HepG2 (cell line): Measurements from ENCODE around the gene STYX. TPM values are rescaled to one million over a fixed set of nuclear protein-coding genes. Genes with fewer than 3 reads are reported as not detected.
A peak's percentile ranks its signal among the peaks of the same experiment; 100 is the strongest.

Experiments
- ATM ChIP-seq: fragments of 450-650 bp; IDR thresholded peaks from 2 replicates; pipeline ENCODE4 v1.7.1; 2017; ENCODE audit warnings: mild to moderate bottlenecking, borderline replicate concordance
- BRD4 ChIP-seq: sonication (generic); formaldehyde crosslinking; IDR thresholded peaks from 2 replicates; pipeline ENCODE4 v1.4.0; 2020; ENCODE audit warnings: missing genetic modification reagents
- CBX5 ChIP-seq: sonication (generic); formaldehyde crosslinking; IDR thresholded peaks from 2 replicates; pipeline ENCODE4 v1.4.0; 2020; ENCODE audit warnings: missing genetic modification reagents, borderline replicate concordance
- DR1 ChIP-seq: sonication (generic); formaldehyde crosslinking; IDR thresholded peaks from 2 replicates; pipeline ENCODE4 v1.8.0; 2021; ENCODE audit warnings: mild to moderate bottlenecking, missing genetic modification reagents, inconsistent platforms
- EEA1 ChIP-seq: sonication (generic); formaldehyde crosslinking; IDR thresholded peaks from 2 replicates; pipeline ENCODE4 v1.5.1; 2020; ENCODE audit warnings: mild to moderate bottlenecking, missing genetic modification reagents, borderline replicate concordance
- ETV6 ChIP-seq: sonication (generic); formaldehyde crosslinking; conservative IDR thresholded peaks from 2 replicates; pipeline ENCODE4 v1.4.0; 2020; ENCODE audit warnings: missing genetic modification reagents
- KDM2A ChIP-seq: sonication (generic); formaldehyde crosslinking; IDR thresholded peaks from 2 replicates; pipeline ENCODE4 v1.4.0; 2020; ENCODE audit warnings: low read depth, missing genetic modification reagents, borderline replicate concordance
- KDM4B ChIP-seq: sonication (generic); formaldehyde crosslinking; IDR thresholded peaks from 2 replicates; pipeline ENCODE4 v1.4.0; 2020; ENCODE audit warnings: missing genetic modification reagents
- KLF11 ChIP-seq: IDR thresholded peaks from 2 replicates; pipeline ENCODE4 v1.6.1; 2016; ENCODE audit warnings: missing compliant biosample characterization
- LRRFIP1 ChIP-seq: sonication (generic); formaldehyde crosslinking; conservative IDR thresholded peaks from 2 replicates; pipeline ENCODE4 v1.4.0; 2020; ENCODE audit warnings: missing genetic modification reagents
- MEF2D ChIP-seq: sonication (generic); formaldehyde crosslinking; IDR thresholded peaks from 2 replicates; pipeline ENCODE4 v1.5.1; 2020; ENCODE audit warnings: mild to moderate bottlenecking, missing genetic modification reagents
- MIER2 ChIP-seq: IDR thresholded peaks from 2 replicates; pipeline ENCODE4 v1.6.1; 2016; ENCODE audit warnings: missing biosample characterization, missing genetic modification reagents
- NFATC3 ChIP-seq: sonication (generic); formaldehyde crosslinking; IDR thresholded peaks from 2 replicates; pipeline ENCODE4 v1.5.1; 2020; ENCODE audit warnings: mild to moderate bottlenecking, missing genetic modification reagents
- NONO ChIP-seq, 2 experiments: fragments of 450-650 bp in 1 of 2; sonication (generic) in 1 of 2; formaldehyde crosslinking in 1 of 2; IDR thresholded peaks in 1 of 2; conservative IDR thresholded peaks in 1 of 2; 2 replicates each; pipeline versions ENCODE4 v1.6.1 to v1.8.0; 2017 to 2022; ENCODE audit warnings: mild to moderate bottlenecking in 1 of 2, missing genetic modification reagents in 1 of 2, moderate library complexity in 1 of 2
- PHF8 ChIP-seq: sonication (generic); formaldehyde crosslinking; IDR thresholded peaks from 2 replicates; pipeline ENCODE4 v1.5.0; 2020; ENCODE audit warnings: missing genetic modification reagents
- PRPF4 ChIP-seq: fragments of 200-400 bp; formaldehyde crosslinking; IDR thresholded peaks from 2 replicates; pipeline ENCODE4 v1.6.1; 2016; ENCODE audit warnings: low read length, low read depth; ENCODE audit not compliant: poor library complexity, severe bottlenecking
- RFXANK ChIP-seq: IDR thresholded peaks from 2 replicates; pipeline ENCODE4 v1.6.1; 2016
- SETDB1 ChIP-seq: sonication (generic); formaldehyde crosslinking; IDR thresholded peaks from 2 replicates; pipeline ENCODE4 v1.5.1; 2020; ENCODE audit warnings: missing genetic modification reagents, mild to moderate bottlenecking, borderline replicate concordance
- SIX4 ChIP-seq: sonication (generic); formaldehyde crosslinking; IDR thresholded peaks from 2 replicates; pipeline ENCODE4 v1.4.0; 2020; ENCODE audit warnings: missing genetic modification reagents
- SMARCC2 ChIP-seq: fragments of 450-650 bp; IDR thresholded peaks from 2 replicates; pipeline ENCODE4 v1.6.1; 2017; ENCODE audit warnings: antibody characterized with exemption, mild to moderate bottlenecking
- SNAPC2 ChIP-seq: sonication (generic); formaldehyde crosslinking; IDR thresholded peaks from 2 replicates; pipeline ENCODE4 v1.8.1; 2022; ENCODE audit warnings: mild to moderate bottlenecking, missing genetic modification reagents
- YEATS2 ChIP-seq: sonication (generic); formaldehyde crosslinking; IDR thresholded peaks from 2 replicates; pipeline ENCODE4 v1.4.0; 2020; ENCODE audit warnings: missing genetic modification reagents, borderline replicate concordance
- ZC3H4 ChIP-seq: sonication (generic); formaldehyde crosslinking; IDR thresholded peaks from 2 replicates; pipeline ENCODE4 v1.4.0; 2020; ENCODE audit warnings: missing genetic modification reagents, borderline replicate concordance
- ZNF547 ChIP-seq: sonication (generic); formaldehyde crosslinking; IDR thresholded peaks from 2 replicates; pipeline ENCODE4 v1.5.1; 2020; ENCODE audit warnings: mild to moderate bottlenecking, missing genetic modification reagents
- ZNF619 ChIP-seq: sonication (generic); formaldehyde crosslinking; IDR thresholded peaks from 2 replicates; pipeline ENCODE4 v1.4.0; 2020; ENCODE audit warnings: mild to moderate bottlenecking, missing genetic modification reagents
- ZNF629 ChIP-seq: sonication (generic); formaldehyde crosslinking; conservative IDR thresholded peaks from 2 replicates; pipeline ENCODE4 v1.5.0; 2020; ENCODE audit warnings: missing genetic modification reagents
- ZNF839 ChIP-seq: sonication (generic); formaldehyde crosslinking; IDR thresholded peaks from 2 replicates; pipeline ENCODE4 v1.4.0; 2020; ENCODE audit warnings: missing genetic modification reagents, mild to moderate bottlenecking, borderline replicate concordance
- ZNF841 ChIP-seq: sonication (generic); formaldehyde crosslinking; IDR thresholded peaks from 2 replicates; pipeline ENCODE4 v1.8.1; 2023; ENCODE audit warnings: missing genetic modification reagents, borderline replicate concordance
- ZSCAN31 ChIP-seq: sonication (generic); formaldehyde crosslinking; IDR thresholded peaks from 2 replicates; pipeline ENCODE4 v1.5.0; 2020; ENCODE audit warnings: low read depth, mild to moderate bottlenecking, missing genetic modification reagents
- polyA plus RNA-seq, 8 experiments: library from polyadenylated mRNA; depleted of rRNA in 3 of 8; stranded (reverse) in 7 of 8; unstranded in 1 of 8; fragments of >200 nt; fragmentation: Illumina TruSeq in 4 of 8; extraction: Trizol in 4 of 8; gene quantifications; 2 replicates each; pipeline versions ENCODE4 v1.2.1 to v1.2.3, GENCODE V29; 2011 to 2016; ENCODE audit warnings: low read depth in 4 of 8, missing spikeins in 1 of 8, mixed read lengths in 1 of 8; ENCODE audit not compliant: insufficient read depth in 1 of 8
- total RNA-seq, 5 experiments: library from RNA; depleted of rRNA; stranded (reverse); fragments of >200 nt; fragmentation: Illumina TruSeq; extraction: Trizol; gene quantifications; 2 replicates each; pipeline ENCODE4 v1.2.3, GENCODE V29; 2016; ENCODE audit warnings: low read depth in 1 of 5
- TF ChIP-seq, protein P1 (sequence below): sonication (generic); formaldehyde crosslinking; IDR thresholded peaks from 2 replicates; pipeline ENCODE4 v1.5.0; 2020; ENCODE audit warnings: mild to moderate bottlenecking, missing genetic modification reagents, borderline replicate concordance

Gene STYX
- total and polyA plus RNA-seq, 2 of the 13 experiments (the other 11 are each of a cell fraction or from before 2014, with no cell fraction given), result 6.6 to 10.9 TPM

DNA sequence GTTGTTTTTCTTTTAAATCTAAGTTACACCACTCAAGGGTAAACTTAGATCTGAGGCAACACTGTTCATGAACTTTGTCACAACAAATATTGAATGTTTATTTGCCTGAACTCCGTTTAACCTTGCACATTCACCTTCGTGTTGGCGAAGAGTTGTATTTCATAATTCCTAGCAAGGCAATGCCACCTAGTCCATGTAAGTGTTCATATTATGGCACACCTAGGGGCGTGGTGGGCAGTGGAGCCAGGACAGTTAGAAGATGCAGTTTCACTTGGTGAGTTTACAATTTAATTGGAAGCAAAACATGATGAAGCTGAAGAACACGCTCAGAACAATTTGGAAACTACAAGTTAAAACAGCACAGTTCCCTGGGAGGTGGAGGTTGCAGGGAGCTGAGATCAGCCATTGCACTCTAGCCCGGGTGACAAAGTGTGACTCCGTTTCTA, 91.9 kb downstream of the STYX start (continued):
- TF ChIP-seq, protein P1, sequence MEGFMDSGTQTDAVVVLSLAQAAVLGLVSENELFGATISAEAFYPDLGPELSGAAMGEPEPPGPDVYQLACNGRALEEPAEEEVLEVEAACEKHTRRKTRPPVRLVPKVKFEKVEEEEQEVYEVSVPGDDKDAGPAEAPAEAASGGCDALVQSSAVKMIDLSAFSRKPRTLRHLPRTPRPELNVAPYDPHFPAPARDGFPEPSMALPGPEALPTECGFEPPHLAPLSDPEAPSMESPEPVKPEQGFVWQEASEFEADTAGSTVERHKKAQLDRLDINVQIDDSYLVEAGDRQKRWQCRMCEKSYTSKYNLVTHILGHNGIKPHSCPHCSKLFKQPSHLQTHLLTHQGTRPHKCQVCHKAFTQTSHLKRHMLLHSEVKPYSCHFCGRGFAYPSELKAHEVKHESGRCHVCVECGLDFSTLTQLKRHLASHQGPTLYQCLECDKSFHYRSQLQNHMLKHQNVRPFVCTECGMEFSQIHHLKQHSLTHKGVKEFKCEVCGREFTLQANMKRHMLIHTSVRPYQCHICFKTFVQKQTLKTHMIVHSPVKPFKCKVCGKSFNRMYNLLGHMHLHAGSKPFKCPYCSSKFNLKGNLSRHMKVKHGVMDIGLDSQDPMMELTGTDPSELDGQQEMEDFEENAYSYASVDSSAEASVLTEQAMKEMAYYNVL (CRISPR knock-in tag), result peak; percentile 72; the same call in 1 of the 2 replicates
- no peak for TF ChIP-seq PRPF4
- no peak for TF ChIP-seq LRRFIP1
- no peak for TF ChIP-seq SETDB1 (CRISPR knock-in tag)
- TF ChIP-seq MIER2 (CRISPR knock-in tag), result peak; percentile 75
- TF ChIP-seq EEA1 (CRISPR knock-in tag), result no peak
- no peak for TF ChIP-seq ETV6 (CRISPR knock-in tag)
- no peak for TF ChIP-seq NFATC3 (CRISPR knock-in tag)
- TF ChIP-seq KDM4B (CRISPR knock-in tag), result no peak; the same call in 1 of the 2 replicates
- peak; percentile 77; the same call in 1 of the 2 replicates for TF ChIP-seq KLF11 (CRISPR knock-in tag)
- TF ChIP-seq ZNF841 (CRISPR knock-in tag), result no peak
- no peak for TF ChIP-seq ZNF547 (CRISPR knock-in tag)
- no peak for TF ChIP-seq ATM
- no peak for TF ChIP-seq ZNF839
- TF ChIP-seq SNAPC2 (CRISPR knock-in tag), result no peak
- no peak for TF ChIP-seq DR1
- TF ChIP-seq ZC3H4 (CRISPR knock-in tag), result no peak
- TF ChIP-seq BRD4 (CRISPR knock-in tag), result no peak
- TF ChIP-seq CBX5 (CRISPR knock-in tag), result peak; percentile 45; the same call in 1 of the 2 replicates
- TF ChIP-seq YEATS2 (CRISPR knock-in tag), result peak; percentile 66; the same call in 1 of the 2 replicates
- no peak for TF ChIP-seq NONO (IDR thresholded peaks at IDR 0.05)
- TF ChIP-seq NONO (CRISPR knock-in tag; conservative IDR thresholded peaks at IDR 0.05), result peak; percentile 74
- TF ChIP-seq ZNF629, result no peak
- TF ChIP-seq SMARCC2, result 0 out of 2 replicates have a peak, but pooled peaks have one; percentile 57
- 0 out of 2 replicates have a peak, but pooled peaks have one; percentile 36 for TF ChIP-seq RFXANK (CRISPR knock-in tag)
- TF ChIP-seq SIX4 (CRISPR knock-in tag), result peak; percentile 92
- 0 out of 2 replicates have a peak, but pooled peaks have one; percentile 42 for TF ChIP-seq ZSCAN31 (CRISPR knock-in tag)
- 0 out of 2 replicates have a peak, but pooled peaks have one; percentile 40 for TF ChIP-seq KDM2A (CRISPR knock-in tag)
- TF ChIP-seq MEF2D, result peak; percentile 94
- TF ChIP-seq PHF8 (CRISPR knock-in tag), result 0 out of 2 replicates have a peak, but pooled peaks have one; percentile 17
- TF ChIP-seq ZNF619, result no peak
